Mesenchymal stem cell (in vitro differentiated cells and primary cell): ENCODE data around the gene ESRRG.

Experiments
- DNase-seq: peaks from one replicate; pipeline ENCODE4 v3.0.0-alpha.2; 2013
- H2AFZ ChIP-seq: one replicate; pipeline ENCODE4 v1.6.1; 2013; ENCODE audit warnings: low read depth, mild to moderate bottlenecking, control low read depth, inconsistent platforms, low read length, moderate library complexity
- H2AK5ac ChIP-seq: 2 replicates; pipeline ENCODE4 v1.6.1; 2013; ENCODE audit warnings: low read length, moderate library complexity, mild to moderate bottlenecking, inconsistent platforms; ENCODE audit not compliant: severe bottlenecking
- H2BK120ac ChIP-seq: one replicate; pipeline ENCODE4 v1.6.1; 2013; ENCODE audit warnings: low read depth, mild to moderate bottlenecking, inconsistent platforms, low read length, moderate library complexity
- H2BK12ac ChIP-seq, 2 experiments: one replicate each; pipeline ENCODE4 v1.6.1; 2013; ENCODE audit warnings: inconsistent platforms in 2 of 2, low read length in 2 of 2, mild to moderate bottlenecking in 2 of 2, moderate library complexity in 2 of 2, control low read depth in 1 of 2
- H2BK15ac ChIP-seq: one replicate; pipeline ENCODE4 v1.6.1; 2013; ENCODE audit warnings: mild to moderate bottlenecking, low read depth, inconsistent platforms; ENCODE audit not compliant: poor library complexity, severe bottlenecking
- H2BK5ac ChIP-seq: 2 replicates; pipeline ENCODE4 v1.6.1; 2013; ENCODE audit warnings: low read depth, mild to moderate bottlenecking, low read length, control low read depth, inconsistent platforms; ENCODE audit not compliant: poor library complexity, severe bottlenecking
- H3K14ac ChIP-seq, 2 experiments: one replicate each; pipeline ENCODE4 v1.6.1; 2013; ENCODE audit warnings: inconsistent platforms in 2 of 2, low read length in 2 of 2, control low read depth in 1 of 2, mild to moderate bottlenecking in 1 of 2, moderate library complexity in 1 of 2
- H3K18ac ChIP-seq, 2 experiments: one replicate each; pipeline ENCODE4 v1.6.1; 2013; ENCODE audit warnings: inconsistent platforms in 2 of 2, low read length in 2 of 2, control low read depth in 1 of 2, low read depth in 1 of 2, mild to moderate bottlenecking in 1 of 2
- H3K23ac ChIP-seq, 2 experiments: one replicate each; pipeline ENCODE4 v1.6.1; 2013; ENCODE audit warnings: inconsistent platforms in 2 of 2, low read length in 2 of 2, mild to moderate bottlenecking in 2 of 2, moderate library complexity in 2 of 2, control low read depth in 1 of 2
- H3K27ac ChIP-seq: 2 replicates; pipeline ENCODE4 v1.5.1; 2013; ENCODE audit warnings: mild to moderate bottlenecking, moderate library complexity, low read length, control low read depth, inconsistent platforms; ENCODE audit not compliant: poor library complexity, severe bottlenecking
- H3K27me3 ChIP-seq, 2 experiments: 2 replicates each; pipeline versions ENCODE4 v1.6.1 to v1.7.0; 2013; ENCODE audit warnings: low read length in 2 of 2, mild to moderate bottlenecking in 2 of 2, moderate library complexity in 2 of 2, control low read depth in 1 of 2, inconsistent platforms in 1 of 2; ENCODE audit not compliant: control insufficient read depth in 1 of 2, insufficient read depth in 1 of 2
- H3K36me3 ChIP-seq, 2 experiments: 2 replicates each; pipeline versions ENCODE4 v1.6.1 to v1.7.0; 2013; ENCODE audit warnings: low read length in 2 of 2, control low read depth in 1 of 2, inconsistent platforms in 1 of 2, low read depth in 1 of 2, mild to moderate bottlenecking in 1 of 2; ENCODE audit not compliant: insufficient read depth in 2 of 2, control insufficient read depth in 1 of 2
- H3K4ac ChIP-seq, 2 experiments: one replicate each; pipeline ENCODE4 v1.6.1; 2013; ENCODE audit warnings: inconsistent platforms in 2 of 2, low read length in 2 of 2, mild to moderate bottlenecking in 2 of 2, moderate library complexity in 2 of 2, control low read depth in 1 of 2, low read depth in 1 of 2
- H3K4me1 ChIP-seq: 2 replicates; pipeline ENCODE4 v1.6.1; 2013; ENCODE audit warnings: low read depth, low read length, control low read depth; ENCODE audit not compliant: control insufficient read depth, insufficient read depth
- H3K4me2 ChIP-seq: 2 replicates; pipeline ENCODE4 v1.6.1; 2013; ENCODE audit warnings: low read length, mild to moderate bottlenecking, inconsistent platforms; ENCODE audit not compliant: poor library complexity, severe bottlenecking
- H3K4me3 ChIP-seq, 2 experiments: 2 replicates each; pipeline versions ENCODE4 v1.5.1 to v1.7.0; 2013; ENCODE audit warnings: low read length in 2 of 2, mild to moderate bottlenecking in 2 of 2, control low read depth in 1 of 2, low read depth in 1 of 2; ENCODE audit not compliant: insufficient read depth in 1 of 2
- H3K79me1 ChIP-seq: replicated peaks from 2 replicates; pipeline ENCODE4 v1.6.1; 2013; ENCODE audit warnings: mild to moderate bottlenecking, control low read depth, low read length, inconsistent platforms; ENCODE audit not compliant: poor library complexity, severe bottlenecking
- H3K9ac ChIP-seq: 2 replicates; pipeline ENCODE4 v1.7.0; 2013; ENCODE audit warnings: mild to moderate bottlenecking, low read length, moderate library complexity
- H3K9me3 ChIP-seq: 2 replicates; pipeline ENCODE4 v1.7.0; 2013; ENCODE audit warnings: mild to moderate bottlenecking, low read length; ENCODE audit not compliant: control insufficient read depth
- H4K8ac ChIP-seq: one replicate; pipeline ENCODE4 v1.6.1; 2013; ENCODE audit warnings: inconsistent platforms, mild to moderate bottlenecking, low read length, moderate library complexity
- H4K91ac ChIP-seq: one replicate; pipeline ENCODE4 v1.6.1; 2013; ENCODE audit warnings: mild to moderate bottlenecking, low read length, inconsistent platforms
- WGBS: methylation state at CpG from one replicate; pipeline ENCODE4 v1.1.7; 2013; ENCODE audit warnings: mixed read lengths; 5-methylcytosine and 5-hydroxymethylcytosine counted together

The ESRRG gene

GRCh38 chr1:216498277-216498676 is 225.0 kb downstream of the ESRRG start:
- H4K91ac ChIP-seq = no peak overlapping the region
- no peak overlapping the region for H2AK5ac ChIP-seq
- no peak overlapping the region for H3K4me2 ChIP-seq
- H2BK12ac ChIP-seq = no peak overlapping the region
- no peak overlapping the region for H3K14ac ChIP-seq
- no peak overlapping the region for H3K18ac ChIP-seq
- no peak overlapping the region for H3K9ac ChIP-seq
- no peaks in the 10 kb centered on the region for H3K27me3 ChIP-seq
- H3K27ac ChIP-seq = no peak overlapping the region
- H2AFZ ChIP-seq = no peak overlapping the region
- H3K36me3 ChIP-seq = no peaks in the 10 kb centered on the region
- H3K23ac ChIP-seq = no peak overlapping the region
- peaks cover 6% of the 10 kb centered on the region for H3K9me3 ChIP-seq
- no peaks in the 10 kb centered on the region for H3K79me1 ChIP-seq
- no peak overlapping the region for H4K8ac ChIP-seq
- H3K4ac ChIP-seq = no peak overlapping the region
- DNase-seq = no peak
- H2BK120ac ChIP-seq = no peak overlapping the region
- H2BK15ac ChIP-seq = no peak overlapping the region
- 90% methylated on average over 1 of the region's 2 CpGs for whole genome bisulfite sequencing
- H3K4me3 ChIP-seq = no peak overlapping the region
- H2BK5ac ChIP-seq = no peak overlapping the region
- no peaks in the 10 kb centered on the region for H3K4me1 ChIP-seq

- Histone ChIP-seq H3K9ac (no peak overlapping the region), H4K8ac (no peak overlapping the region), H3K27me3 (no peaks in the 10 kb centered on the region), H3K27ac (no peak overlapping the region), H3K4me3 (no peak overlapping the region), H3K23ac (no peak overlapping the region), H3K18ac (no peak overlapping the region), H2BK5ac (no peak overlapping the region), H3K36me3 (no peaks in the 10 kb centered on the region), H2AK5ac (no peak overlapping the region), H2BK120ac (no peak overlapping the region), H2BK12ac (no peak overlapping the region), H3K79me1 (no peaks in the 10 kb centered on the region), H2BK15ac (no peak overlapping the region), H2AFZ (no peak overlapping the region), H3K4me2 (no peak overlapping the region), H4K91ac (no peak overlapping the region), H3K4me1 (no peaks in the 10 kb centered on the region), H3K9me3 (no peaks in the 10 kb centered on the region), H3K14ac (no peak overlapping the region), H3K4ac (no peak overlapping the region)
- 60% methylated on average over 1 of the region's 1 CpG for WGBS
- DNase-seq = no peak
Measured at GRCh38 chr1:216485042-216485441, 238.2 kb downstream of the ESRRG start.

DNA sequence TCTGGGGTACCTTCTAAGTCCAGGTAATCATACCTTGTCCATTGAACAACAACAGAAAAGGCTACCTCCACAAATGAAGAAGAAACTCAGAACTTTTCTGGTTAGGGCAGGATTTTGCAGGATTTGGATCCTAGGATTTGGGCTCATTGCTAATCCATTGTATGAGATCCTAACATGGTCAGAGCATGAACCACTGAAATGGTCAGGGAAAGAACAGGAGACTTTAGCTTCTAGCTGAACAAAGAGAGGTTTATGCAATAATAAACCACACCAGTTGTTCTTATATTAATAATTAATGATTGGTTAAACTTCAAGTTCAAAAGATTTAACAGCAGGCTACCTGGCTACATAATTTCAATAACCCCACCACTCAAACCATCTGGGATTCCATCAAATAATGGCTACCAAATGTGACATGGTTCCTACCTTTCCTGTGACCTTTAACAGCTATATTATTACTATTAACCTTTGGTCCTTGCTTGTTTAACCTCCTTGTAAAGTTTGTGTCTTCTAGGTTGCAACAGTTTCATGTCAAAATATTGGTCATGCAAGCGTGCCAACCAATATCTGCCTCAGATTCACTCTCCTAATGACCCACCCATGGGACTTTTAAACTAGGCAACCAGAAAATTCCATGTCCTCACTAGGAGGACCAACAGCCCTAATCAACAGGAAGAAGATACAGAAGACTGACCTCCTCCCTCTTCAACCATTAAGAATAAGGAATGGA is 239.4 kb downstream of the ESRRG start:
- Histone ChIP-seq H4K91ac (no peak overlapping the region), H3K9ac (no peak overlapping the region), H3K14ac (no peak overlapping the region), H4K8ac (no peak overlapping the region), H3K36me3 (no peaks in the 10 kb centered on the region), H2BK120ac (no peak overlapping the region), H3K79me1 (no peaks in the 10 kb centered on the region), H3K4me1 (no peaks in the 10 kb centered on the region), H2AK5ac (no peak overlapping the region), H3K4ac (no peak overlapping the region), H3K18ac (no peak overlapping the region), H3K4me3 (no peak overlapping the region), H2BK12ac (no peak overlapping the region), H2BK15ac (no peak overlapping the region), H3K23ac (no peak overlapping the region), H3K27me3 (no peaks in the 10 kb centered on the region), H2BK5ac (no peak overlapping the region), H3K9me3 (no peaks in the 10 kb centered on the region), H3K27ac (no peak overlapping the region), H3K4me2 (no peak overlapping the region), H2AFZ (no peak overlapping the region)
- 100% methylated on average over 1 of the region's 1 CpG for WGBS
- no peak for DNase-seq

- H2BK5ac ChIP-seq = no peak overlapping the region
- no peaks in the 10 kb centered on the region for H3K4me1 ChIP-seq
- H3K9me3 ChIP-seq = no peaks in the 10 kb centered on the region
- H3K18ac ChIP-seq = no peak overlapping the region
- H3K23ac ChIP-seq = no peak overlapping the region
- no peaks in the 10 kb centered on the region for H3K36me3 ChIP-seq
- no peak overlapping the region for H3K4me3 ChIP-seq
- no peak overlapping the region for H2AFZ ChIP-seq
- WGBS = 72% methylated on average over 3 of the region's 3 CpGs
- no peak overlapping the region for H3K4ac ChIP-seq
- H2BK12ac ChIP-seq = no peak overlapping the region
- no peak overlapping the region for H3K9ac ChIP-seq
- no peaks in the 10 kb centered on the region for H3K27me3 ChIP-seq
- no peak for DNase-seq
- H4K8ac ChIP-seq = no peak overlapping the region
- no peak overlapping the region for H2AK5ac ChIP-seq
- no peak overlapping the region for H4K91ac ChIP-seq
- no peak overlapping the region for H2BK15ac ChIP-seq
- H3K79me1 ChIP-seq = no peaks in the 10 kb centered on the region
- H3K14ac ChIP-seq = no peak overlapping the region
- H2BK120ac ChIP-seq = no peak overlapping the region
- no peak overlapping the region for H3K27ac ChIP-seq
- H3K4me2 ChIP-seq = no peak overlapping the region
Measured at GRCh38 chr1:216482620-216483019, 240.6 kb downstream of the ESRRG start.
